Mesenchymal stem cell (in vitro differentiated cells and primary cell): Measurements from ENCODE around the gene ROBO1.
A peak's percentile ranks its signal among the peaks of the same experiment; 100 is the strongest.

Experiments
- DNase-seq: peaks from one replicate; pipeline ENCODE4 v3.0.0-alpha.2; 2013
- H2AFZ ChIP-seq: one replicate; pipeline ENCODE4 v1.6.1; 2013; ENCODE audit warnings: low read depth, mild to moderate bottlenecking, control low read depth, inconsistent platforms, low read length, moderate library complexity
- H2AK5ac ChIP-seq: 2 replicates; pipeline ENCODE4 v1.6.1; 2013; ENCODE audit warnings: low read length, moderate library complexity, mild to moderate bottlenecking, inconsistent platforms; ENCODE audit not compliant: severe bottlenecking
- H2BK120ac ChIP-seq: one replicate; pipeline ENCODE4 v1.6.1; 2013; ENCODE audit warnings: low read depth, mild to moderate bottlenecking, inconsistent platforms, low read length, moderate library complexity
- H2BK12ac ChIP-seq, 2 experiments: one replicate each; pipeline ENCODE4 v1.6.1; 2013; ENCODE audit warnings: inconsistent platforms in 2 of 2, low read length in 2 of 2, mild to moderate bottlenecking in 2 of 2, moderate library complexity in 2 of 2, control low read depth in 1 of 2
- H2BK15ac ChIP-seq: one replicate; pipeline ENCODE4 v1.6.1; 2013; ENCODE audit warnings: mild to moderate bottlenecking, low read depth, inconsistent platforms; ENCODE audit not compliant: poor library complexity, severe bottlenecking
- H2BK5ac ChIP-seq: 2 replicates; pipeline ENCODE4 v1.6.1; 2013; ENCODE audit warnings: low read depth, mild to moderate bottlenecking, low read length, control low read depth, inconsistent platforms; ENCODE audit not compliant: poor library complexity, severe bottlenecking
- H3K14ac ChIP-seq, 2 experiments: one replicate each; pipeline ENCODE4 v1.6.1; 2013; ENCODE audit warnings: inconsistent platforms in 2 of 2, low read length in 2 of 2, control low read depth in 1 of 2, mild to moderate bottlenecking in 1 of 2, moderate library complexity in 1 of 2
- H3K18ac ChIP-seq, 2 experiments: one replicate each; pipeline ENCODE4 v1.6.1; 2013; ENCODE audit warnings: inconsistent platforms in 2 of 2, low read length in 2 of 2, control low read depth in 1 of 2, low read depth in 1 of 2, mild to moderate bottlenecking in 1 of 2
- H3K23ac ChIP-seq, 2 experiments: one replicate each; pipeline ENCODE4 v1.6.1; 2013; ENCODE audit warnings: inconsistent platforms in 2 of 2, low read length in 2 of 2, mild to moderate bottlenecking in 2 of 2, moderate library complexity in 2 of 2, control low read depth in 1 of 2
- H3K27ac ChIP-seq: 2 replicates; pipeline ENCODE4 v1.5.1; 2013; ENCODE audit warnings: mild to moderate bottlenecking, moderate library complexity, low read length, control low read depth, inconsistent platforms; ENCODE audit not compliant: poor library complexity, severe bottlenecking
- H3K27me3 ChIP-seq, 2 experiments: 2 replicates each; pipeline versions ENCODE4 v1.6.1 to v1.7.0; 2013; ENCODE audit warnings: low read length in 2 of 2, mild to moderate bottlenecking in 2 of 2, moderate library complexity in 2 of 2, control low read depth in 1 of 2, inconsistent platforms in 1 of 2; ENCODE audit not compliant: control insufficient read depth in 1 of 2, insufficient read depth in 1 of 2
- H3K36me3 ChIP-seq, 2 experiments: 2 replicates each; pipeline versions ENCODE4 v1.6.1 to v1.7.0; 2013; ENCODE audit warnings: low read length in 2 of 2, control low read depth in 1 of 2, inconsistent platforms in 1 of 2, low read depth in 1 of 2, mild to moderate bottlenecking in 1 of 2; ENCODE audit not compliant: insufficient read depth in 2 of 2, control insufficient read depth in 1 of 2
- H3K4ac ChIP-seq, 2 experiments: one replicate each; pipeline ENCODE4 v1.6.1; 2013; ENCODE audit warnings: inconsistent platforms in 2 of 2, low read length in 2 of 2, mild to moderate bottlenecking in 2 of 2, moderate library complexity in 2 of 2, control low read depth in 1 of 2, low read depth in 1 of 2
- H3K4me1 ChIP-seq: 2 replicates; pipeline ENCODE4 v1.6.1; 2013; ENCODE audit warnings: low read depth, low read length, control low read depth; ENCODE audit not compliant: control insufficient read depth, insufficient read depth
- H3K4me2 ChIP-seq: 2 replicates; pipeline ENCODE4 v1.6.1; 2013; ENCODE audit warnings: low read length, mild to moderate bottlenecking, inconsistent platforms; ENCODE audit not compliant: poor library complexity, severe bottlenecking
- H3K4me3 ChIP-seq, 2 experiments: 2 replicates each; pipeline versions ENCODE4 v1.5.1 to v1.7.0; 2013; ENCODE audit warnings: low read length in 2 of 2, mild to moderate bottlenecking in 2 of 2, control low read depth in 1 of 2, low read depth in 1 of 2; ENCODE audit not compliant: insufficient read depth in 1 of 2
- H3K79me1 ChIP-seq: replicated peaks from 2 replicates; pipeline ENCODE4 v1.6.1; 2013; ENCODE audit warnings: mild to moderate bottlenecking, control low read depth, low read length, inconsistent platforms; ENCODE audit not compliant: poor library complexity, severe bottlenecking
- H3K9ac ChIP-seq: 2 replicates; pipeline ENCODE4 v1.7.0; 2013; ENCODE audit warnings: mild to moderate bottlenecking, low read length, moderate library complexity
- H3K9me3 ChIP-seq: 2 replicates; pipeline ENCODE4 v1.7.0; 2013; ENCODE audit warnings: mild to moderate bottlenecking, low read length; ENCODE audit not compliant: control insufficient read depth
- H4K8ac ChIP-seq: one replicate; pipeline ENCODE4 v1.6.1; 2013; ENCODE audit warnings: inconsistent platforms, mild to moderate bottlenecking, low read length, moderate library complexity
- H4K91ac ChIP-seq: one replicate; pipeline ENCODE4 v1.6.1; 2013; ENCODE audit warnings: mild to moderate bottlenecking, low read length, inconsistent platforms
- WGBS: methylation state at CpG from one replicate; pipeline ENCODE4 v1.1.7; 2013; ENCODE audit warnings: mixed read lengths; 5-methylcytosine and 5-hydroxymethylcytosine counted together

ROBO1 gene

DNA sequence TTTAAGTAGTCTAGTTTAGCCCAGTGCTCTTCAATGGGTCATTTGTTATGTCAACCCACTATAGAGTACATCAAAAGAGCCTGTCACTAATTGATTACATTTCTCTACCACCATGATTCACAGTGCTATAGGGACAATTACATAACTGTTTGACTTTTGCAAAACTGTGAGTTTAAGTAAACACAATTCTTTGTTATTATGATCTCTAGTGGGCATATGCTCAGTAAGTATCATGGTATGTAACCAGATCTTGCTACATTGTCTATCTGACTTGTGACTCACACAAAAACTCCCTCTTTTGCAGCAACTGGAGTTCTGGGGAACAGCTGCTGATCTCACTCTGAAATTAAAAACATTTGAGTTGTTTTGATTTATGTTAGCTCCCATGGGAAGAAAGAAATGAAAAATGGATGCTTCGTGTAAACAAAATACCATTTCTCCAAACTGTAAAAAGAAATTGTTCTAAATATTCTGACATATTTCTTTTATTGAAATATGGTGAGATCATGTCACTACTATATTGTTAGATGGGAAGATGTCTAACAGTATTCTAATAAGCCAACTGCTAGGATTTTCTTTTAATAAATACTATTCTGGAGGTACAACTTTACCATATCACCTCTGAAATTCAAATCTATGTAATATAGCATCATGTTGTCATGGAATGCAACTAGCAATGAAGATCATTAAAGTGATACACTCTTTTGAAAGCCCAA, 470.4 kb downstream of the ROBO1 start:
- Histone ChIP-seq H2BK15ac (no peak overlapping the region), H2BK120ac (no peak overlapping the region), H4K91ac (no peak overlapping the region), H3K27me3 (no peaks in the 10 kb centered on the region), H2BK5ac (no peak overlapping the region), H4K8ac (no peak overlapping the region), H3K9me3 (no peaks in the 10 kb centered on the region), H3K36me3 (no peaks in the 10 kb centered on the region), H3K4me2 (no peak overlapping the region), H2AK5ac (no peak overlapping the region), H3K14ac (no peak overlapping the region), H2BK12ac (no peak overlapping the region), H3K27ac (no peak overlapping the region), H3K4ac (no peak overlapping the region), H3K18ac (no peak overlapping the region), H2AFZ (no peak overlapping the region), H3K4me3 (no peak overlapping the region), H3K79me1 (no peaks in the 10 kb centered on the region), H3K23ac (no peak overlapping the region), H3K9ac (peak overlapping the region; percentile 23), H3K4me1 (no peaks in the 10 kb centered on the region)
- WGBS: no CpG with 5 or more reads among the region's 1 CpG
- DNase-seq: peak; percentile 92

DNA sequence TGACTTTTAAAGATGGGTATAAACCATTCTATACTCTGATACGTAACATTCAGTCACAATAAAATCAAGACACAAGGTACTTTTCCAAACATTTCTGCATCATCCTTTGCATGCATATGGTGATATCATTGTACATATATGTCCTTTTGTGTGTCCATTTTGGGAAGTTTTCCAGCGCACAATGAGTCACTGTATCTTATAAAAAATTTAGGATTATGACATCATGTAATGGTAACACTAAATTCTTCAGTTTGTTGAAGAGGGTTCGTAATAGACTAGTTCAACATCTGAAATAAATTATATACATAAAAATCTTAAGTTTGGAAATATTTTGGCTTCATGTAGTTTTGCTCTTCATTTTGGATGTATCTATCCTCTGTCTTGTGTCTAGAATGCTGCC, 480.9 kb downstream of the ROBO1 start:
- H3K27ac ChIP-seq: no peak overlapping the region
- H3K36me3 ChIP-seq: no peaks in the 10 kb centered on the region
- H2BK15ac ChIP-seq: no peak overlapping the region
- H2BK12ac ChIP-seq: no peak overlapping the region
- DNase-seq: no peak
- WGBS: no CpG with 5 or more reads among the region's 3 CpGs
- no peak overlapping the region for H2AFZ ChIP-seq
- no peak overlapping the region for H3K23ac ChIP-seq
- no peak overlapping the region for H3K4ac ChIP-seq
- H3K4me3 ChIP-seq: no peak overlapping the region
- no peak overlapping the region for H4K91ac ChIP-seq
- no peak overlapping the region for H2AK5ac ChIP-seq
- H3K4me1 ChIP-seq: no peaks in the 10 kb centered on the region
- no peak overlapping the region for H2BK5ac ChIP-seq
- H3K4me2 ChIP-seq: no peak overlapping the region
- no peaks in the 10 kb centered on the region for H3K27me3 ChIP-seq
- no peak overlapping the region for H3K18ac ChIP-seq
- no peak overlapping the region for H4K8ac ChIP-seq
- no peak overlapping the region for H3K9ac ChIP-seq
- H3K79me1 ChIP-seq: no peaks in the 10 kb centered on the region
- no peak overlapping the region for H2BK120ac ChIP-seq
- H3K14ac ChIP-seq: no peak overlapping the region
- no peaks in the 10 kb centered on the region for H3K9me3 ChIP-seq

DNA sequence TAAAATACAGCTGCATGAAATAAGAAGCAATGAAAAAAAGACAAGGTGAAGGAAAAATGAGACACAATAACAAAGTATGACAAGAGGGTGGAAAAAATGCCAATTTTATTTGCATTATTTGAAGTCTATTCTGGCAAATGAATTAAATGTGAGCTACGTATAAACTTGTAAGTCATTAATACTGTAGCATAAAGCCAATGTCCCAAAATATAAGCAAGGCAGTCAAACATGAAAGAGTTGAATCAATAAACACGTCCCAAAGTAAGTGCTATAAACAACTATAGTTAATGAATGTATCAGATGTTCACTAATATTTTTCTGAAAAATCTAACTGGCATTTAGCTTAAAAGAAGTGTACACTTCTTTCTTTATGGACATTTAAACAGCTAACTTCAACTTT, 481.9 kb downstream of the ROBO1 start:
- Histone ChIP-seq H4K8ac (no peak overlapping the region), H3K27ac (no peak overlapping the region), H2BK15ac (no peak overlapping the region), H3K9ac (no peak overlapping the region), H3K36me3 (no peaks in the 10 kb centered on the region), H2AFZ (no peak overlapping the region), H3K9me3 (no peaks in the 10 kb centered on the region), H4K91ac (no peak overlapping the region), H2BK12ac (no peak overlapping the region), H3K4me1 (no peaks in the 10 kb centered on the region), H3K18ac (no peak overlapping the region), H3K4me2 (no peak overlapping the region), H3K23ac (no peak overlapping the region), H2BK120ac (no peak overlapping the region), H3K27me3 (no peaks in the 10 kb centered on the region), H3K4ac (no peak overlapping the region), H2AK5ac (no peak overlapping the region), H2BK5ac (no peak overlapping the region), H3K14ac (no peak overlapping the region), H3K79me1 (no peaks in the 10 kb centered on the region), H3K4me3 (no peak overlapping the region)
- 83% methylated on average over 1 of the region's 2 CpGs for WGBS
- no peak for DNase-seq

DNA sequence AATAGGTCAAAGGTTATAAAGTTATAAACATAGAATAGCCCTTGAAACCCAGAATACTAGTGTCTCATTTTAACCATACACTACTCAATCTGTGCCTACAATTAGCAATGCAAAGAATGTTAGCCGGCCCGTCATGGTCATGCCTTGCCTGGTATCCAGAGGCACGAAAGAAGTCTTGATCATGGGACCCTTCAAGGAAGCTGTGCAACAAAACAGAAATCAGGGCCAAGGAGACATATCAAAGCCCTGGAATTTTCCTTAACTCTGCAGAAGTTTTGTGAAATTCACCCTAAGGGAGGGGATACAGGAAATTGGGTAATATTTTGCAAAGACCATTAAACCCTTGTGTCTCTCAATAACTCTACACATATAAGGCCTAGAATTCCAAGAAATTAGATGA, 482.4 kb downstream of the ROBO1 start:
- Histone ChIP-seq H2BK120ac (no peak overlapping the region), H3K79me1 (no peaks in the 10 kb centered on the region), H2AK5ac (no peak overlapping the region), H3K36me3 (no peaks in the 10 kb centered on the region), H4K91ac (no peak overlapping the region), H3K4me1 (no peaks in the 10 kb centered on the region), H3K4me3 (no peak overlapping the region), H3K4me2 (no peak overlapping the region), H3K9me3 (no peaks in the 10 kb centered on the region), H3K27me3 (no peaks in the 10 kb centered on the region), H2BK12ac (no peak overlapping the region), H3K14ac (no peak overlapping the region), H3K27ac (no peak overlapping the region), H2AFZ (no peak overlapping the region), H3K23ac (no peak overlapping the region), H3K4ac (no peak overlapping the region), H2BK15ac (no peak overlapping the region), H3K18ac (no peak overlapping the region), H4K8ac (no peak overlapping the region), H3K9ac (no peak overlapping the region), H2BK5ac (no peak overlapping the region)
- 81% methylated on average over 3 of the region's 3 CpGs for WGBS
- DNase-seq: no peak
